Hematopoietic multipotent progenitor cell treated with erythropoietin and hydrocortisone succinate and interleukin-3 and kit ligand, for 4 days (in vitro differentiated cells): ENCODE data around the gene PRKAR1B.

Source experiments
- DNase-seq: peaks from one replicate; pipeline ENCODE4 v3.0.0-alpha.2; 2015

The PRKAR1B gene

GRCh38 chr7:503575-504111 lies 223.4 kb downstream of the PRKAR1B start:
- DNase-seq = no peak

GRCh38 chr7:502296-502695 lies 224.8 kb downstream of the PRKAR1B start:
- no peak for DNase-seq

- no peak for DNase-seq
Observed at GRCh38 chr7:501526-501925, 225.6 kb downstream of the PRKAR1B start.

GRCh38 chr7:500521-501420 lies 226.3 kb downstream of the PRKAR1B start:
- DNase-seq = no peak

GRCh38 chr7:499853-500485 lies 227.1 kb downstream of the PRKAR1B start:
- no peak for DNase-seq
